Endothelial cell of umbilical vein (primary cell): ENCODE results near the gene VCL. TPM values are rescaled to one million over a fixed set of nuclear protein-coding genes. Genes with fewer than 3 reads are reported as not detected.

Source experiments
- BruUV-seq: library from RNA; stranded (reverse); fragments of 400-500 nt; replicated peaks from 2 replicates; lab custom pipeline; 2021; lab: Mats Ljungman, UMichigan
- CTCF ChIA-PET: fragments of 300-600, 350-600 bp; sonication (Branson Sonifier 250); formaldehyde crosslinking; loops from one replicate; lab custom pipeline; 2021; ENCODE audit warnings: antibody characterized with exemption, inconsistent platforms; lab: Charles Lee
- POLR2A ChIA-PET: fragments of 300-600, 350-600 bp; sonication (Branson Sonifier 250); formaldehyde crosslinking; loops from one replicate; lab custom pipeline; 2021; ENCODE audit warnings: antibody characterized with exemption, inconsistent platforms; lab: Charles Lee
- DNase-seq: peaks from one replicate; pipeline ENCODE4 v3.0.0-alpha.2; 2011; ENCODE audit warnings: low read depth, low spot score
- FAIRE-seq: peaks from 2 replicates; lab custom pipeline; 2011; peaks lifted over from hg19 to GRCh38; lab: Jason Lieb, UNC
- H2AFZ ChIP-seq: 2 replicates; pipeline ENCODE4 v1.6.0; 2012; ENCODE audit warnings: low read depth, low read length, control low read depth, inconsistent platforms
- H3K27ac ChIP-seq: 2 replicates; pipeline ENCODE4 v1.5.1; 2011; ENCODE audit warnings: low read depth, mild to moderate bottlenecking, control low read depth, low read length, moderate library complexity; ENCODE audit not compliant: insufficient read depth
- H3K27me3 ChIP-seq, 2 experiments: 2 replicates each; pipeline versions ENCODE4 v1.6.0 to v1.6.1; 2011; ENCODE audit warnings: low read length in 2 of 2, mixed read lengths in 1 of 2; ENCODE audit not compliant: control insufficient read depth in 2 of 2, insufficient read depth in 2 of 2
- H3K36me3 ChIP-seq, 2 experiments: 2 replicates in 1 of 2; 3 replicates in 1 of 2; pipeline ENCODE4 v1.5.1; 2011; ENCODE audit warnings: low read length in 2 of 2, mild to moderate bottlenecking in 1 of 2, moderate library complexity in 1 of 2; ENCODE audit not compliant: control insufficient read depth in 2 of 2, insufficient read depth in 2 of 2; ENCODE audit errors: extremely low read depth in 1 of 2
- H3K4me1 ChIP-seq: 3 replicates; pipeline ENCODE4 v1.5.1; 2011; ENCODE audit warnings: mild to moderate bottlenecking, low read length; ENCODE audit not compliant: control insufficient read depth, insufficient read depth; ENCODE audit errors: extremely low read depth
- H3K4me2 ChIP-seq: 2 replicates; pipeline ENCODE4 v1.6.1; 2011; ENCODE audit warnings: low read length, control low read depth, mixed read lengths; ENCODE audit not compliant: insufficient read depth
- H3K4me3 ChIP-seq, 3 experiments: fragments of 200-600 bp in 1 of 3; sonication (generic), shearing (Covaris generic) in 1 of 3; replicated peaks in 1 of 3; 2 replicates each; pipeline ENCODE4 v1.5.1; 2011 to 2016; ENCODE audit warnings: control low read depth in 3 of 3, low read length in 3 of 3, mild to moderate bottlenecking in 2 of 3, inconsistent platforms in 1 of 3, low read depth in 1 of 3, moderate library complexity in 1 of 3; ENCODE audit not compliant: insufficient read depth in 1 of 3
- H3K79me2 ChIP-seq: 2 replicates; pipeline ENCODE4 v1.6.0; 2012; ENCODE audit warnings: low read length, inconsistent platforms; ENCODE audit not compliant: control insufficient read depth, insufficient read depth
- H3K9ac ChIP-seq: replicated peaks from 2 replicates; pipeline ENCODE3; 2011; ENCODE audit warnings: low read length, control low read depth; ENCODE audit not compliant: insufficient read depth; ENCODE audit errors: extremely low read depth
- H3K9me1 ChIP-seq: replicated peaks from 3 replicates; pipeline ENCODE4 v1.6.0; 2011; ENCODE audit warnings: mild to moderate bottlenecking, low read length; ENCODE audit not compliant: control insufficient read depth, insufficient read depth; ENCODE audit errors: extremely low read depth
- H3K9me3 ChIP-seq: replicated peaks from 2 replicates; pipeline ENCODE4 v1.5.1; 2012; ENCODE audit warnings: low read length, inconsistent platforms; ENCODE audit not compliant: control insufficient read depth, insufficient read depth
- H4K20me1 ChIP-seq: replicated peaks from 2 replicates; pipeline ENCODE3; 2011; ENCODE audit warnings: mild to moderate bottlenecking, low read length; ENCODE audit not compliant: control insufficient read depth, insufficient read depth; ENCODE audit errors: extremely low read depth
- EZH2 ChIP-seq: IDR thresholded peaks from 2 replicates; pipeline ENCODE4 v1.6.1; 2012; ENCODE audit warnings: borderline replicate concordance, low read depth, mild to moderate bottlenecking, moderate library complexity, low read length, inconsistent platforms; ENCODE audit not compliant: severe bottlenecking
- FOS ChIP-seq: IDR thresholded peaks from 2 replicates; pipeline ENCODE4 v1.6.1; 2011; ENCODE audit warnings: mild to moderate bottlenecking, low read length, moderate library complexity, borderline replicate concordance; ENCODE audit not compliant: insufficient read depth
- GATA2 ChIP-seq: IDR thresholded peaks from 2 replicates; pipeline ENCODE4 v1.7.0; 2011; ENCODE audit warnings: low read depth, mild to moderate bottlenecking, moderate library complexity, mixed read lengths, low read length; ENCODE audit not compliant: insufficient read length, insufficient read depth
- JUN ChIP-seq: IDR thresholded peaks from 2 replicates; pipeline ENCODE4 v1.6.1; 2011; ENCODE audit warnings: borderline replicate concordance, low read depth; ENCODE audit not compliant: insufficient read length, insufficient read depth
- MYC ChIP-seq: IDR thresholded peaks from one replicate; pipeline ENCODE4 v1.6.1; 2011; ENCODE audit warnings: mild to moderate bottlenecking, low read depth, low read length
- POLR2A ChIP-seq: IDR thresholded peaks from 2 replicates; pipeline ENCODE4 v1.6.1; 2012; ENCODE audit warnings: low read depth, mild to moderate bottlenecking, control low read depth, low read length
- POLR2AphosphoS5 ChIP-seq: IDR thresholded peaks from 2 replicates; pipeline ENCODE4 v1.6.1; 2012; ENCODE audit warnings: low read depth, mild to moderate bottlenecking, control low read depth, low read length, moderate library complexity; ENCODE audit not compliant: insufficient read depth
- dilution Hi-C: fragments of 300-500 bp; cut with MboI; formaldehyde crosslinking; loops from one replicate; pipeline ENCODE4 v1.15.0; 2019; ENCODE audit warnings: low sequenced_read_pairs; ENCODE audit not compliant: extremely low pct_ligation_motif_present
- intact Hi-C: fragments of 100-400 bp; cut with micrococcal nuclease; formaldehyde crosslinking; loops from one replicate; pipeline ENCODE4 v1.10.0; 2022
- polyA plus RNA-seq, 4 experiments: library from polyadenylated mRNA; depleted of rRNA in 3 of 4; stranded (reverse) in 3 of 4; unstranded in 1 of 4; fragments of >200 nt; gene quantifications; 2 replicates each; pipeline versions ENCODE4 v1.2.1 to v1.2.3, GENCODE V29; 2011 to 2012; ENCODE audit warnings: missing spikeins in 1 of 4
- total RNA-seq: library from RNA; stranded (reverse); gene quantifications from 2 replicates; pipeline ENCODE4 v1.2.3, GENCODE V29; 2021
- TF ChIP-seq, protein P1 (sequence below): IDR thresholded peaks from 2 replicates; pipeline ENCODE4 v1.6.1; 2011; ENCODE audit not compliant: insufficient read depth, insufficient read length
- TF ChIP-seq, protein P2 (sequence below), 2 donors: IDR thresholded peaks; 1 replicate in 1 of 2; 2 replicates in 1 of 2; pipeline ENCODE4 v1.5.1; 2011; ENCODE audit warnings: low read length in 2 of 2, mild to moderate bottlenecking in 2 of 2, moderate library complexity in 2 of 2, control low read depth in 1 of 2, inconsistent platforms in 1 of 2, low read depth in 1 of 2; ENCODE audit not compliant: insufficient read depth in 1 of 2; ENCODE audit errors: extremely low read depth in 1 of 2

VCL gene
- total and polyA plus RNA-seq, 2 donors (not counting 3 experiments of a cell fraction or from before 2014, with no cell fraction given): 95.4 to 231 TPM

DNA sequence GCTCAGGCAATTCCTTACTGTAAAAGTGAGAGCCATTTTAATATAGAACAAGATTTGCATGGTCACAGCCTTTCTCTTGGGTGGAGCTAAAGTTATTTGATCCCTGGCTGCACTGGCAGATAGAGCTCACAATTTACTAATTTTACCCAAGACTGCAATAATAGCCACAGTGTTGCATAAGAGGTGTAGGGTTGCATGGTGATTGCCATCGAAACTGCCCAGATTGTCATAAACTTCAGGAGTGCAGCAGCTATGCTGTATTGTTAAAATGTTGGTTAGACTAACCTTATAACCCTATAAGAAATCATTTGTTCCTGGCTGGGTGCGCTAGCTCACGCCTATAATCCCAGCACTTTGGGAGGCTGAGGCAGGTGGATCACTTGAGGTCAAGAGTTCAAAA lies 50.0 kb downstream of the VCL start:
- no peak overlapping the region for H3K4me3 ChIP-seq
- ChIA-PET POLR2A (no interaction called here), CTCF (interaction anchor here (0.7 to 6.0 kb wide), 4 partner anchors 8 to 33 kb away, joined by 3 to 32 read pairs (median 5); no protein-coding TSS in a partner anchor)
- H3K4me1 ChIP-seq: no peaks in the 10 kb centered on the region
- H3K9ac ChIP-seq: no peak overlapping the region
- H2AFZ ChIP-seq: no peak overlapping the region
- no peaks in the 10 kb centered on the region for H3K9me3 ChIP-seq
- no peak for TF ChIP-seq POLR2A
- TF ChIP-seq, protein P1, sequence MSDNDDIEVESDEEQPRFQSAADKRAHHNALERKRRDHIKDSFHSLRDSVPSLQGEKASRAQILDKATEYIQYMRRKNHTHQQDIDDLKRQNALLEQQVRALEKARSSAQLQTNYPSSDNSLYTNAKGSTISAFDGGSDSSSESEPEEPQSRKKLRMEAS: no peak
- FAIRE-seq (no peak), DNase-seq (no peak)
- intact Hi-C loops: no loop called here
- peaks cover 0 to 15% of the 10 kb centered on the region in 2 experiments for H3K36me3 ChIP-seq
- H3K27me3 ChIP-seq: no peaks in the 10 kb centered on the region
- peaks cover 87% of the 10 kb centered on the region for H3K79me2 ChIP-seq
- dilution Hi-C loops: no loop called here
- H4K20me1 ChIP-seq: no peaks in the 10 kb centered on the region
- no peaks in the 10 kb centered on the region for H3K9me1 ChIP-seq
- no peak overlapping the region for H3K4me2 ChIP-seq
- BruUV-seq: no TSS peak
- no peak overlapping the region for H3K27ac ChIP-seq

DNA sequence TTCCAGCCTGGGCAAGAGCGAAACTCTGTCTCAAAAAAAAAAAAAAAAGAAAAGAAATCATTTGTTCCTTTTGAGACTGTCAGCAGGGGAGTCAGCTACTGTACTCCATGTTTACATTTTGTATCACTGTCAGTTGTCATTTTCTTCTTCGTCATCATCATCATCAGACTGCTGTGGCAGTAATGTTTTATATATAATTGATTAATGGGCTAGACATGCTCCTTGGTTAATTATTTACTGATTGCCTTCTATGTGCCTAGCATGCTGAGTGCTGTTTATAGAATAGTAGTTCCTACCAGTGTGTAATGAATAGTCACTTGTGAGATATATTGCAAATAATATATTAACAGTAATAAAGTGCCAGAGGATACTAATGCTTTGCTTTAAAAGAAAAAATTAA lies 50.5 kb downstream of the VCL start:
- TF ChIP-seq EZH2 (no peak), FOS (no peak), JUN (no peak), GATA2 (no peak), POLR2A (no peak), MYC (no peak), POLR2AphosphoS5 (no peak)
- TF ChIP-seq, protein P1: no peak
- TF ChIP-seq, protein P2, sequence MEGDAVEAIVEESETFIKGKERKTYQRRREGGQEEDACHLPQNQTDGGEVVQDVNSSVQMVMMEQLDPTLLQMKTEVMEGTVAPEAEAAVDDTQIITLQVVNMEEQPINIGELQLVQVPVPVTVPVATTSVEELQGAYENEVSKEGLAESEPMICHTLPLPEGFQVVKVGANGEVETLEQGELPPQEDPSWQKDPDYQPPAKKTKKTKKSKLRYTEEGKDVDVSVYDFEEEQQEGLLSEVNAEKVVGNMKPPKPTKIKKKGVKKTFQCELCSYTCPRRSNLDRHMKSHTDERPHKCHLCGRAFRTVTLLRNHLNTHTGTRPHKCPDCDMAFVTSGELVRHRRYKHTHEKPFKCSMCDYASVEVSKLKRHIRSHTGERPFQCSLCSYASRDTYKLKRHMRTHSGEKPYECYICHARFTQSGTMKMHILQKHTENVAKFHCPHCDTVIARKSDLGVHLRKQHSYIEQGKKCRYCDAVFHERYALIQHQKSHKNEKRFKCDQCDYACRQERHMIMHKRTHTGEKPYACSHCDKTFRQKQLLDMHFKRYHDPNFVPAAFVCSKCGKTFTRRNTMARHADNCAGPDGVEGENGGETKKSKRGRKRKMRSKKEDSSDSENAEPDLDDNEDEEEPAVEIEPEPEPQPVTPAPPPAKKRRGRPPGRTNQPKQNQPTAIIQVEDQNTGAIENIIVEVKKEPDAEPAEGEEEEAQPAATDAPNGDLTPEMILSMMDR (IDR thresholded peaks at IDR 0.05; ENCODE audit: extremely low read depth in 1 of 2, insufficient read depth in 1 of 2, low read depth in 1 of 2, low read length in 2 of 2): no peak
- CTCF ChIA-PET: interaction anchor here (1.3 to 6.0 kb wide), 3 partner anchors 13 to 108 kb away, joined by 4 to 32 read pairs (median 10); no protein-coding TSS in a partner anchor
- Histone ChIP-seq H3K79me2 (peaks cover 90% of the 10 kb centered on the region), H3K36me3 (peaks cover 0 to 15% of the 10 kb centered on the region in 2 experiments), H3K4me2 (no peak overlapping the region), H3K4me1 (no peaks in the 10 kb centered on the region), H3K9ac (no peak overlapping the region), H2AFZ (no peak overlapping the region), H3K4me3 (no peak overlapping the region), H3K27ac (no peak overlapping the region), H3K9me1 (no peaks in the 10 kb centered on the region), H4K20me1 (no peaks in the 10 kb centered on the region), H3K27me3 (no peaks in the 10 kb centered on the region), H3K9me3 (no peaks in the 10 kb centered on the region)
- POLR2A ChIA-PET: no interaction called here
- FAIRE-seq (no peak), DNase-seq (no peak)
- dilution Hi-C loops (no loop called here), intact Hi-C loops (no loop called here)
- no TSS peak for BruUV-seq
